8988T (cell line): ENCODE results near the gene GAMT.

Experiments
- DNase-seq: peaks from one replicate; pipeline ENCODE4 v3.0.0; 2011

GAMT gene

GRCh38 chr19:1399079-1399478 lies 2.3 kb downstream of the GAMT start:
- DNase-seq: no peak

GRCh38 chr19:1397838-1398237 lies 3.5 kb downstream of the GAMT start:
- DNase-seq: no peak

GRCh38 chr19:1396768-1397679 lies 4.3 kb downstream of the GAMT start:
- no peak for DNase-seq

- no peak for DNase-seq
Observed at GRCh38 chr19:1396019-1396767, 5.1 kb downstream of the GAMT start.

- DNase-seq: no peak
Observed at GRCh38 chr19:1395194-1396018, 5.9 kb downstream of the GAMT start.

- DNase-seq: no peak
Observed at GRCh38 chr19:1394252-1395193, 6.8 kb downstream of the GAMT start.

GRCh38 chr19:1393841-1394240 lies 7.5 kb downstream of the GAMT start:
- DNase-seq: no peak

GRCh38 chr19:1392939-1393530 lies 8.3 kb downstream of the GAMT start:
- DNase-seq: no peak

GRCh38 chr19:1392407-1392806 lies 8.9 kb downstream of the GAMT start:
- DNase-seq: no peak

GRCh38 chr19:1390890-1391423 lies 10.4 kb downstream of the GAMT start:
- DNase-seq: no peak

- no peak for DNase-seq
Observed at GRCh38 chr19:1389033-1389940, 12.1 kb downstream of the GAMT start.

- no peak for DNase-seq
Observed at GRCh38 chr19:1388637-1389026, 12.7 kb downstream of the GAMT start.

- DNase-seq: no peak
Observed at GRCh38 chr19:1387684-1388636, 13.4 kb downstream of the GAMT start.

- DNase-seq: no peak
Observed at GRCh38 chr19:1386945-1387683, 14.2 kb downstream of the GAMT start.

- DNase-seq: no peak
Observed at GRCh38 chr19:1385816-1386215, 15.5 kb downstream of the GAMT start.

- DNase-seq: no peak
Observed at GRCh38 chr19:1384478-1385110, 16.7 kb downstream of the GAMT start.

- no peak for DNase-seq
Observed at GRCh38 chr19:1384085-1384462, 17.3 kb downstream of the GAMT start.
